Panc1 (cell line): Measurements from ENCODE around the gene CLDN15.

Source experiments
- CTCF ChIP-seq: fragments of 450-650 bp; IDR thresholded peaks from 2 replicates; pipeline ENCODE4 v1.5.1; 2017; ENCODE audit warnings: mild to moderate bottlenecking
- POLR2AphosphoS5 ChIP-seq: IDR thresholded peaks from 2 replicates; pipeline ENCODE4 v1.6.1; 2012; ENCODE audit warnings: mild to moderate bottlenecking, low read depth, low read length, moderate library complexity
- REST ChIP-seq, 2 experiments: IDR thresholded peaks; 2 replicates each; pipeline ENCODE4 v1.6.1; 2011 to 2012; ENCODE audit warnings: low read depth in 2 of 2, control low read depth in 1 of 2, low read length in 1 of 2, mild to moderate bottlenecking in 1 of 2, moderate library complexity in 1 of 2; ENCODE audit not compliant: insufficient read depth in 1 of 2
- SIN3A ChIP-seq: IDR thresholded peaks from 2 replicates; pipeline ENCODE4 v1.6.1; 2012; ENCODE audit warnings: low read depth, mild to moderate bottlenecking, low read length, moderate library complexity, borderline replicate concordance; ENCODE audit not compliant: insufficient read depth
- TCF7L2 ChIP-seq: IDR thresholded peaks from 2 replicates; pipeline ENCODE4 v1.6.1; 2011; ENCODE audit warnings: mild to moderate bottlenecking, low read depth, low read length, inconsistent platforms

GRCh38 chr7:101225650-101226049 is 12.0 kb downstream of the CLDN15 start:
- TF ChIP-seq CTCF (no peak), REST (IDR thresholded peaks at IDR 0.05; ENCODE audit: insufficient read depth in 1 of 2, low read depth in 2 of 2, low read length in 1 of 2) (no peak), POLR2AphosphoS5 (no peak), TCF7L2 (no peak), SIN3A (no peak)
